ENCODE measurements around the gene GOLGA6B. TPM values are rescaled to one million over a fixed set of nuclear protein-coding genes. Genes with fewer than 3 reads are reported as not detected.
"Not testable (repeated sequence)": the region's sequence is repeated elsewhere in the genome, so short reads cannot be mapped to it uniquely, and the experiment has no call there.

GOLGA6B gene
- polyA plus RNA-seq, 1 of the 3 experiments (the other 2 are of a cell fraction) = not detected

DNA sequence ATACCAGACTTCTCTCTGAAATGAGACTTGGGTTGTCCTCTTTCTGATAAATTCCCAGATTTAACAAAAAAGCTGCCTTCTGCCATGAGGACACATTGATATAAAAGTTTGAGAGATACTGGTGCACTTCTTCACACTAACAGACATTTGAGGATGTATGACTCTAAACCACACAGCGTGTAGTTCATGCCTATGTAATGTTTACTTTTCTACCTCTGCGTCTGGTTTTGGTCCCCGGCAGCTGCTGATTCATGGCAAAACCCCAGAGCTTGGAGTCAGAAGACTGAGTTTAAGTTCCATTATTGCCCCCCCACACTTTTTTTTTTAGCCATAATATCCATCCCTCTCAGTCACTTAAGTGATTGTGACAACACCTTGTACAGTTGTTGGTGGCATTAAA, 1.5 kb downstream of the GOLGA6B start:
- H3K9ac ChIP-seq; CTCF ChIA-PET; H3K27ac ChIP-seq (ENCODE audit: low read depth in 2 of 2, low read length in 1 of 2); DNase-seq; H3K4me1 ChIP-seq (ENCODE audit: control insufficient read depth in 1 of 2, insufficient read depth in 2 of 2, low read depth in 1 of 2, low read length in 1 of 2); H3K79me2 ChIP-seq (ENCODE audit: insufficient read depth); H2AFZ ChIP-seq (ENCODE audit: low read depth); POLR2A ChIA-PET; H3F3A ChIP-seq (replicated peaks; ENCODE audit: insufficient read depth); H3K9me2 ChIP-seq; H3K4me2 ChIP-seq; H3K27me3 ChIP-seq (ENCODE audit: insufficient read depth); H4K20me1 ChIP-seq (ENCODE audit: insufficient read depth); H3K4me3 ChIP-seq (ENCODE audit: low read depth in 2 of 2, low read length in 1 of 2); H3K9me3 ChIP-seq; H3K36me3 ChIP-seq (replicated peaks in 1 of 2; ENCODE audit: control insufficient read depth in 1 of 2, insufficient read depth in 2 of 2, low read length in 1 of 2): not testable (repeated sequence)
- no CpG with 5 or more reads among the region's 3 CpGs for WGBS (ENCODE audit: low lambda C conversion rate)

DNA sequence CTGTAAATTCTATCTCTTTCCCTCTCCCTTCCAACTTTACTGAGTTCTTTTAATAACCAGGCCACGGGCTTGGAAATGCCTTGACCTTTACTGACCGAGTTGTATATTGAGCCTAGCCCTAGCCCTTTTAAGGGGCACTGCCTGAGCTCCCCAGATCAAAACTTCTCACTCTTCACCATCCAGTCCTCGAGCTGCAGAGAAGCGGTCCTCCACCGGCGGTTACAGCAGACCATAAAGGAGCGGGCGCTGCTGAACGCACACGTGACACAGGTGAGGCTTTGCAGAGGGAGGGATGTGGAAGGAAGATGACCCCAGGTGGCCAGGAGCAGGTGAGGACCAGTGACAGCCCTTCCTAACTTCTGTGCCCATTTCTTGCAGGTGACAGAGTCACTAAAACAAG, 6.6 kb downstream of the GOLGA6B start:
- H3K4me1 ChIP-seq (ENCODE audit: control insufficient read depth in 1 of 2, insufficient read depth in 2 of 2, low read depth in 1 of 2, low read length in 1 of 2); H3K79me2 ChIP-seq (ENCODE audit: insufficient read depth); H3K36me3 ChIP-seq (replicated peaks in 1 of 2; ENCODE audit: control insufficient read depth in 1 of 2, insufficient read depth in 2 of 2, low read length in 1 of 2); H3K27ac ChIP-seq (ENCODE audit: low read depth in 2 of 2, low read length in 1 of 2); H3K9me2 ChIP-seq; H2AFZ ChIP-seq (ENCODE audit: low read depth); H3K9ac ChIP-seq; H3F3A ChIP-seq (replicated peaks; ENCODE audit: insufficient read depth); H3K27me3 ChIP-seq (ENCODE audit: insufficient read depth); CTCF ChIA-PET; H3K4me3 ChIP-seq (ENCODE audit: low read depth in 2 of 2, low read length in 1 of 2); H4K20me1 ChIP-seq (ENCODE audit: insufficient read depth); H3K9me3 ChIP-seq; POLR2A ChIA-PET; DNase-seq; H3K4me2 ChIP-seq: not testable (repeated sequence)
- 69% methylated on average over 10 of the region's 10 CpGs for WGBS (ENCODE audit: low lambda C conversion rate)

DNA sequence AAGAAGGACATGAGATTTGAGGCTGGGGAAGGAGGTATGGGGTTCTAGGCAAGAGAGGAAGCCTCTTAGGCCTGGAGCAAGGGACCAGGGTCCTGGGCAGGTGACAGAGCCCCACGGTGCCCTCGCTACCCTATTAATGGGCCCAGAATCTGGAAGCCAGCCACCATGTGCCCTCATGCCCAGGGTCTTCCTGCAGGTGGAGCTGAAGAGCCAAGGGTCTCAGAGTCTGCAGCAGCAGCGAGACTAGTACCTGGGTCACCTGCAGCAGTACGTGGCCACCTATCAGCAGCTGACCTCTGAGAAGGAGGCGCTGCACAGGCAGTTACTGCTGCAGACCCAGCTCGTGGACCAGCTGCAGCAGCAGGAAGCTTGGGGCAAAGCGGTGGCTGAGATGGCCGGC, 9.4 kb downstream of the GOLGA6B start:
- H2AFZ ChIP-seq (ENCODE audit: low read depth); H3K9me2 ChIP-seq; H3K4me1 ChIP-seq (ENCODE audit: control insufficient read depth in 1 of 2, insufficient read depth in 2 of 2, low read depth in 1 of 2, low read length in 1 of 2); H3K9ac ChIP-seq; H3K9me3 ChIP-seq; H3K27ac ChIP-seq (ENCODE audit: low read depth in 2 of 2, low read length in 1 of 2); POLR2A ChIA-PET; H3K4me2 ChIP-seq; DNase-seq; H4K20me1 ChIP-seq (ENCODE audit: insufficient read depth); H3K79me2 ChIP-seq (ENCODE audit: insufficient read depth); H3K27me3 ChIP-seq (ENCODE audit: insufficient read depth); H3F3A ChIP-seq (replicated peaks; ENCODE audit: insufficient read depth); H3K4me3 ChIP-seq (ENCODE audit: low read depth in 2 of 2, low read length in 1 of 2); H3K36me3 ChIP-seq (replicated peaks in 1 of 2; ENCODE audit: control insufficient read depth in 1 of 2, insufficient read depth in 2 of 2, low read length in 1 of 2); CTCF ChIA-PET: not testable (repeated sequence)
- no CpG with 5 or more reads among the region's 8 CpGs for WGBS (ENCODE audit: low lambda C conversion rate)

DNA sequence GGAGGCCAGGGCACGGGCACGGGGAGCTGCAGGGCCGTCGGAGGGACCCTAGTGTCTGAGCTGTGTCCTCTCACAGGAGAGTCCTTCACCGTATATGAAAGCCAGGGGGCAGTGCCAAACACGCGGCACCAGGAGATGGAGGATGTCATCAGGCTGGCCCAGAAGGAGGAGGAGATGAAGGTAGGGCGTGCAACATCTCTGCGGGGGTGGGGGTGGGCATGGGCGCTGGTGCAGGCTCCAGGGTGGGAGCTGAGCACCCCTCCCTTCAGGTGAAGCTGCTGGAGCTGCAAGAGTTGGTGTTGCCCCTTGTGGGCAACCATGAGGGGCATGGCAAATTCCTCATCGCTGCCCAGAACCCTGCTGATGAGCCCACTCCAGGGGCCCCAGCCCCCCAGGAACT, 11.2 kb downstream of the GOLGA6B start:
- H3K9me3 ChIP-seq; H3K4me3 ChIP-seq (ENCODE audit: low read depth in 2 of 2, low read length in 1 of 2); H3K79me2 ChIP-seq (ENCODE audit: insufficient read depth); H3K4me1 ChIP-seq (ENCODE audit: control insufficient read depth in 1 of 2, insufficient read depth in 2 of 2, low read depth in 1 of 2, low read length in 1 of 2); H3F3A ChIP-seq (replicated peaks; ENCODE audit: insufficient read depth); DNase-seq; H3K4me2 ChIP-seq; H3K9me2 ChIP-seq; H4K20me1 ChIP-seq (ENCODE audit: insufficient read depth); POLR2A ChIA-PET; H3K27me3 ChIP-seq (ENCODE audit: insufficient read depth); H2AFZ ChIP-seq (ENCODE audit: low read depth); H3K9ac ChIP-seq; CTCF ChIA-PET; H3K36me3 ChIP-seq (replicated peaks in 1 of 2; ENCODE audit: control insufficient read depth in 1 of 2, insufficient read depth in 2 of 2, low read length in 1 of 2); H3K27ac ChIP-seq (ENCODE audit: low read depth in 2 of 2, low read length in 1 of 2): not testable (repeated sequence)
- 60% methylated on average over 6 of the region's 11 CpGs for WGBS (ENCODE audit: low lambda C conversion rate)

DNA sequence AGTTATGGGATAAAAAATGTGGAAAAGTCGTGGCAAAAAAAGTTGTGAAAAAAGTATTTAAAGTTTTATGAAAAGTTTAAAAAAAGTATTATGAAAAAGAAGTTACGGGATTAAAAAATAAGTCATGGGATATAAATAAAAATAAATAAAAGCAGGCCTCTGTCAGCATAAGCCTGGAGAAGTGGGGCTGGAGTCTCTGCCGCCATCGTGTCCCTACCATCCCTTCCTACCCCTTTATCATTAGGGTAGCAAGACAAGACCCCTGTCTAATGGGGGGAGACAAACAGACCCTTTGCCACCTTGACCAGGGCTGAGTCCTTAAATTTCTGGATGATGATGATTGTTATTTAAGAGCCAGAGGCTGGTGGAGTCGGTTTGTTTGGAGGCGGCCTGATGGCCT, 15.3 kb downstream of the GOLGA6B start:
- H3K9me3 ChIP-seq, POLR2A ChIA-PET, CTCF ChIA-PET: not testable (repeated sequence)

More for the DNA sequence above, 15.3 kb downstream of the GOLGA6B start:
- DNase-seq; H2AFZ ChIP-seq (ENCODE audit: low read depth); H3K4me2 ChIP-seq; H3K36me3 ChIP-seq (replicated peaks in 1 of 2; ENCODE audit: control insufficient read depth in 1 of 2, insufficient read depth in 2 of 2, low read length in 1 of 2); H3F3A ChIP-seq (replicated peaks; ENCODE audit: insufficient read depth); H3K4me1 ChIP-seq (ENCODE audit: control insufficient read depth in 1 of 2, insufficient read depth in 2 of 2, low read depth in 1 of 2, low read length in 1 of 2); H3K9me2 ChIP-seq; H3K27ac ChIP-seq (ENCODE audit: low read depth in 2 of 2, low read length in 1 of 2); H3K79me2 ChIP-seq (ENCODE audit: insufficient read depth); H3K4me3 ChIP-seq (ENCODE audit: low read depth in 2 of 2, low read length in 1 of 2); H3K27me3 ChIP-seq (ENCODE audit: insufficient read depth); H4K20me1 ChIP-seq (ENCODE audit: insufficient read depth); H3K9ac ChIP-seq: not testable (repeated sequence)
- WGBS (ENCODE audit: low lambda C conversion rate) = 79% methylated on average over 3 of the region's 6 CpGs

Measured in SK-N-SH (cell line).